ENCODE data around the gene MSH5. TPM values are rescaled to one million over a fixed set of nuclear protein-coding genes. Genes with fewer than 3 reads are reported as not detected.

The MSH5 gene
- polyA plus RNA-seq, 3 donors, result 0.58 to 31.2 (median 1.9) TPM

- Mint-ChIP-seq H3K9me3 (peaks cover 0 to 3% (median 0%) of the 10 kb centered on the region in 7 donors), H3K4me3 (peak within 1 kb of the TSS in 1 of 2 donors; percentile 4), H3K36me3 (peaks cover 18 to 23% of the 10 kb centered on the region in 2 donors), H3K27me3 (ENCODE audit: low read depth in 3 of 3) (peaks cover 8 to 19% (median 13%) of the 10 kb centered on the region in 3 donors), H3K27ac (no peak within 1 kb of the TSS), H3K4me1 (peaks cover 23% of the 10 kb centered on the region)
- WGBS (ENCODE audit: insufficient coverage), result 89% methylated on average over 2 of the region's 4 CpGs
- no peaks in the 10 kb centered on the region for H3K27me3 ChIP-seq (ENCODE audit: control insufficient read depth in 2 of 2, insufficient read depth in 2 of 2, low read length in 2 of 2)
- H3K79me2 ChIP-seq (ENCODE audit: insufficient read depth, low read length), result no peaks in the 10 kb centered on the region
- H3K4me3 ChIP-seq (replicated peaks in 1 of 3; ENCODE audit: low read depth in 2 of 3, low read length in 3 of 3), result no peak within 1 kb of the TSS
- H3K9me3 ChIP-seq (replicated peaks in 1 of 2; ENCODE audit: control insufficient read depth in 1 of 2, insufficient read depth in 1 of 2, low read length in 2 of 2), result no peaks in the 10 kb centered on the region
- H2AFZ ChIP-seq (ENCODE audit: insufficient read depth, low read depth, low read length, poor library complexity, severe bottlenecking), result no peak within 1 kb of the TSS
- TF ChIP-seq CTCF (IDR thresholded peaks at IDR 0.05), result no peak
- intact Hi-C loops (cut with micrococcal nuclease), result loop anchor here in 1 of 2 donors (10.0 kb wide), 1 partner anchor 113 kb away; no protein-coding TSS in a partner anchor
- no peaks in the 10 kb centered on the region for H4K20me1 ChIP-seq (ENCODE audit: insufficient read depth, low read length)
- H3K27ac ChIP-seq (ENCODE audit: low read depth in 1 of 2, low read length in 2 of 2), result no peak within 1 kb of the TSS
- H3K36me3 ChIP-seq (replicated peaks in 1 of 2; ENCODE audit: control insufficient read depth in 1 of 2, insufficient read depth in 2 of 2, low read length in 2 of 2), result no peaks in the 10 kb centered on the region
- no peak for DNase-seq
- peaks cover 11 to 13% of the 10 kb centered on the region in 2 donors for H3K4me1 ChIP-seq (ENCODE audit: control insufficient read depth in 1 of 2, insufficient read depth in 2 of 2, low read length in 2 of 2)
- H3K4me2 ChIP-seq (replicated peaks; ENCODE audit: extremely low read depth, low read length, poor library complexity, severe bottlenecking), result no peak within 1 kb of the TSS
- H3K9ac ChIP-seq (ENCODE audit: insufficient read depth, low read length, poor library complexity, severe bottlenecking), result no peak within 1 kb of the TSS
Observed at GRCh38 chr6:31721351-31722020, 18.3 kb upstream of the MSH5 start, which contains the start of gene LY6G6C. TSS of gene LY6G6C (minus strand) at chr6:31721746. CDS start at chr6:31721679, 67 bp downstream.

- H3K4me3 ChIP-seq (replicated peaks in 1 of 3; ENCODE audit: low read depth in 2 of 3, low read length in 3 of 3), result no peak overlapping the region
- no peaks in the 10 kb centered on the region for H3K36me3 ChIP-seq (replicated peaks in 1 of 2; ENCODE audit: control insufficient read depth in 1 of 2, insufficient read depth in 2 of 2, low read length in 2 of 2)
- no peaks in the 10 kb centered on the region for H4K20me1 ChIP-seq (ENCODE audit: insufficient read depth, low read length)
- H3K27ac ChIP-seq (ENCODE audit: low read depth in 1 of 2, low read length in 2 of 2), result no peak overlapping the region
- no peaks in the 10 kb centered on the region for H3K79me2 ChIP-seq (ENCODE audit: insufficient read depth, low read length)
- no peaks in the 10 kb centered on the region for H3K27me3 ChIP-seq (ENCODE audit: control insufficient read depth in 2 of 2, insufficient read depth in 2 of 2, low read length in 2 of 2)
- Mint-ChIP-seq H3K9me3 (peaks cover 0 to 3% (median 0%) of the 10 kb centered on the region in 7 donors), H3K27ac (no peak overlapping the region), H3K4me3 (no peak overlapping the region), H3K27me3 (ENCODE audit: low read depth in 3 of 3) (peaks cover 8 to 19% (median 13%) of the 10 kb centered on the region in 3 donors), H3K36me3 (peaks cover 25 to 30% of the 10 kb centered on the region in 2 donors), H3K4me1 (peaks cover 30% of the 10 kb centered on the region)
- H2AFZ ChIP-seq (ENCODE audit: insufficient read depth, low read depth, low read length, poor library complexity, severe bottlenecking), result no peak overlapping the region
- peaks cover 18 to 20% of the 10 kb centered on the region in 2 donors for H3K4me1 ChIP-seq (ENCODE audit: control insufficient read depth in 1 of 2, insufficient read depth in 2 of 2, low read length in 2 of 2)
- H3K9ac ChIP-seq (ENCODE audit: insufficient read depth, low read length, poor library complexity, severe bottlenecking), result no peak overlapping the region
- H3K9me3 ChIP-seq (replicated peaks in 1 of 2; ENCODE audit: control insufficient read depth in 1 of 2, insufficient read depth in 1 of 2, low read length in 2 of 2), result no peaks in the 10 kb centered on the region
- no peak overlapping the region for H3K4me2 ChIP-seq (replicated peaks; ENCODE audit: extremely low read depth, low read length, poor library complexity, severe bottlenecking)
- 93% methylated on average over 2 of the region's 3 CpGs for WGBS (ENCODE audit: insufficient coverage)
- intact Hi-C loops (cut with micrococcal nuclease), result loop anchor here in 1 of 2 donors (10.0 kb wide), 1 partner anchor 113 kb away; no protein-coding TSS in a partner anchor
- DNase-seq, result no peak
- TF ChIP-seq CTCF (IDR thresholded peaks at IDR 0.05), result no peak
Observed at GRCh38 chr6:31722173-31722572, 17.6 kb upstream of the MSH5 start.
